Astrocyte of the spinal cord (primary cell): Measurements from ENCODE around the gene NMU.
"Not testable (repeated sequence)": the region's sequence is repeated elsewhere in the genome, so short reads cannot be mapped to it uniquely, and the experiment has no call there.

Experiments used
- DNase-seq: peaks from one replicate; pipeline ENCODE4 v3.0.0; 2011; ENCODE audit warnings: low read depth, low spot score
- H3K4me3 ChIP-seq: 2 replicates; pipeline ENCODE4 v1.5.1; 2011; ENCODE audit warnings: low read depth, mild to moderate bottlenecking, low read length, moderate library complexity
- in situ Hi-C: cut with HindIII; loops from 2 replicates; pipeline ENCODE4 v1.10.0; 2017; ENCODE audit warnings: low sequenced_read_pairs
- TF ChIP-seq, protein P1 (sequence below): IDR thresholded peaks from 2 replicates; pipeline ENCODE4 v1.5.1; 2012; ENCODE audit warnings: low read depth, mild to moderate bottlenecking, low read length, inconsistent platforms

The NMU gene

DNA sequence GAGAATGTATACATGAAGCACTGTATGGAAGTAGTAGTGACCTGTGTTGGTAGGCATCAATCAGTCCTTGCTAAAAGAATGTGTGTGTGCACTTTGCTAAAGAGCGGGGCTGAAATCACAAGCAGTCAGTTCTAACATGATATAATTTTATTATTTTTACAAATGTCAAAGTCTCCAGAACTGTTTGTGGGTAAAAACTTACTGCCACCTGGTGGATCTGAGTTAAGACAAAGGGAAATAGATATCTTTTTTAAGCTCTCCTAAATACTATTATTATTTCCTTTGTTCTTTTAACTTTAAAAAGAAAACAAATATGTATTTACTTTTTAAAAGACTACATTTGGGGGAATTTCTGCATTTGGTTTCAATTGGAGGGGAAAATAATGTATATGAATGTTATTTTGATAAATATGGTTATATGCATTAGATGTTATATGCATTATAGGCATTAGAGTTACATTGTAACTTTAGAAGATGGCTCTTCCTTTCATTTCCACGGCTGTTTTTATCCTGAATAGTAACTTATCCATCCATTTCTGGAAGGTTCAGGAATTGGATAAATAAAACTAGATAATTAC lies 81.6 kb downstream of the NMU start:
- TF ChIP-seq, protein P1, sequence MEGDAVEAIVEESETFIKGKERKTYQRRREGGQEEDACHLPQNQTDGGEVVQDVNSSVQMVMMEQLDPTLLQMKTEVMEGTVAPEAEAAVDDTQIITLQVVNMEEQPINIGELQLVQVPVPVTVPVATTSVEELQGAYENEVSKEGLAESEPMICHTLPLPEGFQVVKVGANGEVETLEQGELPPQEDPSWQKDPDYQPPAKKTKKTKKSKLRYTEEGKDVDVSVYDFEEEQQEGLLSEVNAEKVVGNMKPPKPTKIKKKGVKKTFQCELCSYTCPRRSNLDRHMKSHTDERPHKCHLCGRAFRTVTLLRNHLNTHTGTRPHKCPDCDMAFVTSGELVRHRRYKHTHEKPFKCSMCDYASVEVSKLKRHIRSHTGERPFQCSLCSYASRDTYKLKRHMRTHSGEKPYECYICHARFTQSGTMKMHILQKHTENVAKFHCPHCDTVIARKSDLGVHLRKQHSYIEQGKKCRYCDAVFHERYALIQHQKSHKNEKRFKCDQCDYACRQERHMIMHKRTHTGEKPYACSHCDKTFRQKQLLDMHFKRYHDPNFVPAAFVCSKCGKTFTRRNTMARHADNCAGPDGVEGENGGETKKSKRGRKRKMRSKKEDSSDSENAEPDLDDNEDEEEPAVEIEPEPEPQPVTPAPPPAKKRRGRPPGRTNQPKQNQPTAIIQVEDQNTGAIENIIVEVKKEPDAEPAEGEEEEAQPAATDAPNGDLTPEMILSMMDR = peak; percentile 50
- peak; percentile 62 for DNase-seq
- in situ Hi-C loops = no loop called here
- H3K4me3 ChIP-seq = no peak overlapping the region

DNA sequence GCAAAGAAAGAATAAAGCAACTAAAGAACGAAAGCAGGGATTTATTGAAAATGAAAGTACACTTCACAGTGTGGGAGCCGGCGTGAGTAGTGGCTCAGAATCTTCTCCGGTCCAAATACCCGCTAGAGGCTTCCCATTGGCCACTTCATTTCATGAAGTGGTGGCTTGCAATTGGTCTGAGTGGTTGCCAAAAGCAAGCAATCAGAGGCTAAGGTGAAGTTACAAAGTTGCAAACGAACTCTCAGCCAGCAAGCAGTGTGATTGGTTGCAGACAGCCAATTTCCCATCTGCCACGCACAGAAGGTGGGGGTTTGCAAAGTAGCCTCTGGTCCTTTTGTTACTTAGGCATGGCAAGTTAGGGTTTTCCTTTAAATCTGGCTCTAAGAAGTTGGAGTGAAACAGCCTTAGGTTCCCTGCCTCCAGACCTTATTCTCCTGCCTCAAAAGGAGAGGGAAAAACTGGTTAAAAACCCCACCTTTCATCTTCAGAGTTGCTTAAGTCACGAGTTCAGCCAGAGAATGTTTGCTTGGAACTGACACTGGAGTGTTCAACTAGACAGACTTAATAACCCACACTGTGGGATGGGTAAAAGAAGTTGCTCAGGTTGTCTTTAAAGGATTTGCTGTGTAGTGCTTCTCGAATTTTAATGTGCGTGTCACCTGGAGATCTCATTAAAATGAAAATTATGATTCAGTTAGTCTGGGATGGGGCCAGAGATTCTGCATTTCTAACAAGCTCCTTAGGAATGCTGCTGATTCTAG lies 82.5 kb downstream of the NMU start:
- H3K4me3 ChIP-seq = no peak overlapping the region
- peak; percentile 43 for DNase-seq
- TF ChIP-seq, protein P1 = no peak
- in situ Hi-C loops = no loop called here

DNA sequence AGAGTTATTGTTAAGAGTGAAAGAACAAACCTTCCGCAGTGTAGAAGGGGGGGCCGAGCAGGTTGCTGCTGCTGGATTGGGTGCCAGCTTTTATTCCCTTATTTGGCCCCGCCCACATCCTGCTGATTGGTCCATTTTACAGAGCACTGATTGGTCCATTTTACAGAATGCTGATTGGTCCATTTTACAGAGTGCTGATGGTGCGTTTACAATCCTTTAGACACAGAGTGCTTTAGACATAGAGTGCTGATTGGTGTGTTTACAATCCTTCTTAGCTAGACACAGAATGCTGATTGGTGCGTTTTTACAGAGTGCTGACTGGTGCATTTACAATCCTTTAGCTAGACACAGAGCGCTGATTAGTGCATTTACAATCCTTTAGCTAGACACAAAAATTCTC lies 84.1 kb downstream of the NMU start:
- DNase-seq, in situ Hi-C loops: not testable (repeated sequence)

GRCh38 chr4:55549888-55550287 lies 86.2 kb downstream of the NMU start:
- peak; percentile 90 for DNase-seq
- no peak overlapping the region for H3K4me3 ChIP-seq
- in situ Hi-C loops = no loop called here
- TF ChIP-seq, protein P1 = no peak

More for the DNA sequence above, 84.1 kb downstream of the NMU start:
- not testable (repeated sequence) for H3K4me3 ChIP-seq

DNA sequence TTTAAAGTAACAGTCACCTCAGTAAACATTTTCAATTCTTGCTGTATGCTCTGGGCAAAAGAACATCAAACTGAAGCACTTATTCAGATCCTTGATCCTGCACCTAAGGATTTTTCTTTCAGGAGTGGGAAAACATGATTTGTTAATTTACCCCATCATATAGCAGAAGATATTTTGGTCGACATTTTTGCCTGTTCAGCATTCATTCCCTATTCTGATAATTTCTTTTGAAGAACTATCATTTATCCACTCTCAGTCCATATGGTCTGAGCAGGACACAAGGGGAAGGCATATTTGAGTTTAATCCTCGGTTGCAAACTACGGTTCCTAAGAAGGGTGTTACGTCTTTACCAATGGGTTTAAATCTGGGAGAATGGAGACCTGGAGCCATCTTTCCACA lies 88.2 kb downstream of the NMU start:
- TF ChIP-seq, protein P1 = no peak
- H3K4me3 ChIP-seq = peak overlapping the region; percentile 80
- DNase-seq = no peak
- in situ Hi-C loops = no loop called here

GRCh38 chr4:55547466-55547770 lies 88.7 kb downstream of the NMU start:
- DNase-seq = peak; percentile 68
- in situ Hi-C loops = no loop called here
- H3K4me3 ChIP-seq = peak overlapping the region; percentile 80
- TF ChIP-seq, protein P1 = no peak

DNA sequence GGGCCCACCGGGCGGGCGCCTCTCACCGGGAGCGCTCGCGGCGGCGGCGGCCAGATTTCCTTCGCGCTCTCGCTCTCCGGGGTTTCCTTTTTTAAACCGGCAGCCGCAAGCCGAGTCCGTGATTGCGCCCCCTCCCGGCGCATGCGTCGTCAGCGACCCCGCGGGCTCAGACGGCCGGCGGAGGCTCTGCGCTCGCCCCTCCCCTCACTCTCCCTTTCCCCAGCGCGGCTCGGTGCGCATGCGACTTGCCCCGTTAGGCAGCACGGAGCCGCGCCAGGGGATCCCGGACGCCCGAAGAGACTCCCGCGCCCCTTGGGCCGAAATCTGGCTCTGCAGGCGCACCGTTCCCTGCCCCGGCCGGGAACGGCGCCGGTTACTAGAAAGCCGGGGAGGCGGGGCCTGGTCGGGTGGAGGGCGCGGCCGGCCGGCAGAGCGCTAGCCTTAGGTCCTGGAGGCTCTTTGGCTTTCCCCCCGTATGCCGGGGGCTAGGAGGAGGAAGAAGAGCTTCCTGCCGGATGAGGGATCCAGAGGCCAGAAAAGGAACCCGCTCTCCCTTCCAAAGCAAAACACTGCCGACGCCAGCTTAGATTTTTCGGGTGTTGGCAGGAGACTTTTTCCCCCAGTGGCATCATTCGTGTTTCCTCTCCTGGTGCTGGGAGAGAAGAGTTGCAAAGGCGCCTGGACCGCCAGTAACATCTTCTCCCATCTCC lies 89.2 kb downstream of the NMU start, which contains the start of gene CLOCK:
TSS of gene CLOCK (minus strand) at position 154 of the 710 bp plus-strand sequence. CDS start 64,124 bp downstream, outside the sequence.
- in situ Hi-C loops = no loop called here
- DNase-seq = peak; percentile 92
- H3K4me3 ChIP-seq = peak within 1 kb of the TSS; percentile 80
- TF ChIP-seq, protein P1 = peak; percentile 41
